H1 (cell line): ENCODE measurements around the gene TRIM65. TPM values are rescaled to one million over a fixed set of nuclear protein-coding genes. Genes with fewer than 3 reads are reported as not detected.

Experiments
- ATF3 ChIP-seq: IDR thresholded peaks from 2 replicates; pipeline ENCODE4 v1.6.1; 2011; ENCODE audit warnings: low read depth, mild to moderate bottlenecking, low read length; ENCODE audit not compliant: insufficient read depth
- CHD2 ChIP-seq: IDR thresholded peaks from 2 replicates; pipeline ENCODE4 v1.6.1; 2012; ENCODE audit warnings: low read length, improper control_type of control experiment
- GTF2F1 ChIP-seq: IDR thresholded peaks from 2 replicates; pipeline ENCODE4 v1.6.1; 2012; ENCODE audit warnings: low read depth, low read length, improper control_type of control experiment, borderline replicate concordance
- polyA plus RNA-seq, 7 experiments: library from polyadenylated mRNA; depleted of rRNA in 3 of 7; stranded (reverse) in 5 of 7; unstranded in 2 of 7; fragments of >200 nt in 5 of 7; fragments of 200-250 nt in 2 of 7; gene quantifications; 1 replicate in 5 of 7; 2 replicates in 1 of 7; 4 replicates in 1 of 7; pipeline versions ENCODE4 v1.2.1 to v1.2.3, GENCODE V29; 2011 to 2013; ENCODE audit warnings: missing spikeins in 2 of 7, mixed read lengths in 2 of 7
- total RNA-seq: library from RNA; stranded (reverse); fragmentation: NEBNext Ultra II Directional; extraction: Animal tissue kit (Norgen Biotek cat#: 25700); gene quantifications from 2 replicates; pipeline ENCODE4 v1.2.1, GENCODE V29; 2021

The TRIM65 gene
- total and polyA plus RNA-seq, 2 of the 8 experiments (the other 6 are each of a cell fraction or from before 2014, with no cell fraction given): 21.2 to 48.6 TPM

GRCh38 chr17:75891605-75892555 is 4.9 kb downstream of the TRIM65 start (continued):
- TF ChIP-seq GTF2F1 (no peak), CHD2 (no peak), ATF3 (no peak)
